ENCODE data around the gene MFSD6L. TPM values are rescaled to one million over a fixed set of nuclear protein-coding genes. Genes with fewer than 3 reads are reported as not detected.

Gene MFSD6L
- total and polyA plus RNA-seq, 2 of the 13 experiments (the other 11 are each of a cell fraction or from before 2014, with no cell fraction given), result not detected

- CTCF ChIA-PET (ENCODE audit: low intra/inter-chr PET ratio, low total read pairs), result no interaction called here
- H3K4me2 ChIP-seq (ENCODE audit: low read depth, low read length), result no peak overlapping the region
- intact Hi-C loops (cut with micrococcal nuclease; ENCODE audit: unreplicated experiment) (loop anchor here (1.0 kb wide), 1 partner anchor 33 kb away; no protein-coding TSS in a partner anchor), in situ Hi-C loops (cut with HindIII; ENCODE audit: extremely low pct_ligation_motif_present, low pct_unique_long_range_greater_than_20kb) (no loop called here)
- no peaks in the 10 kb centered on the region for H3K36me3 ChIP-seq (replicated peaks in 1 of 2; ENCODE audit: control insufficient read depth in 1 of 2, insufficient read depth in 2 of 2, low read length in 2 of 2)
- FAIRE-seq, result no peak
- POLR2A ChIA-PET, result no interaction called here
- no peak overlapping the region for H2AFZ ChIP-seq (ENCODE audit: low read length)
- H3K27me3 ChIP-seq (ENCODE audit: control insufficient read depth in 1 of 2, insufficient read depth in 2 of 2, low read length in 2 of 2), result peaks cover 8 to 58% of the 10 kb centered on the region in 2 experiments
- H3K9me3 ChIP-seq (ENCODE audit: low read length), result no peaks in the 10 kb centered on the region
- no peak overlapping the region for H3K4me3 ChIP-seq (replicated peaks in 1 of 3; ENCODE audit: insufficient read depth in 1 of 3, low read depth in 2 of 3, low read length in 3 of 3)
- H3K9ac ChIP-seq (ENCODE audit: insufficient read depth, low read depth, low read length), result no peak overlapping the region
- TF ChIP-seq KAT2B (IDR thresholded peaks at IDR 0.05; ENCODE audit: borderline replicate concordance, low read depth, low read length) (no peak), ZNF329 (CRISPR knock-in tag; IDR thresholded peaks at IDR 0.05; ENCODE audit: low read depth) (no peak), ZNF446 (CRISPR knock-in tag; IDR thresholded peaks at IDR 0.05) (no peak), ZKSCAN1 (IDR thresholded peaks at IDR 0.05; ENCODE audit: low read length) (no peak), KDM5A (IDR thresholded peaks at IDR 0.05; ENCODE audit: borderline replicate concordance, low read length) (no peak), GPBP1L1 (CRISPR knock-in tag; IDR thresholded peaks at IDR 0.05) (no peak), KDM6A (CRISPR knock-in tag; IDR thresholded peaks at IDR 0.05; ENCODE audit: low read depth) (no peak), ZNF296 (CRISPR knock-in tag; conservative IDR thresholded peaks at IDR 0.05) (no peak), E2F5 (CRISPR knock-in tag; conservative IDR thresholded peaks at IDR 0.05) (no peak)
- H3K27ac ChIP-seq (ENCODE audit: extremely low read length, insufficient read depth, low read length), result no peak overlapping the region
- no peak for ATAC-seq
- H3K79me2 ChIP-seq (ENCODE audit: insufficient read depth, low read length), result no peaks in the 10 kb centered on the region
- WGBS (ENCODE audit: low lambda C conversion rate), result 2% methylated on average over 8 of the region's 8 CpGs
- no peak for DNase-seq (ENCODE audit: low spot score)
- BruUV-seq (replicated peaks), result no TSS peak
- H3K4me1 ChIP-seq (ENCODE audit: insufficient read depth, low read length), result no peaks in the 10 kb centered on the region
- H4K20me1 ChIP-seq (ENCODE audit: insufficient read depth, low read length), result no peaks in the 10 kb centered on the region
Observed at GRCh38 chr17:8754890-8755289, 44.3 kb downstream of the MFSD6L start.
